Myocyte (in vitro differentiated cells): ENCODE data around the gene GPR35. TPM values are rescaled to one million over a fixed set of nuclear protein-coding genes. Genes with fewer than 3 reads are reported as not detected.
A peak's percentile ranks its signal among the peaks of the same experiment; 100 is the strongest.
"Not testable (repeated sequence)": the region's sequence is repeated elsewhere in the genome, so short reads cannot be mapped to it uniquely, and the experiment has no call there.

Source experiments
- DNase-seq: peaks from one replicate; pipeline ENCODE4 v3.0.0-alpha.2; 2012; ENCODE audit warnings: low read depth
- total RNA-seq: library from RNA; depleted of rRNA; stranded (reverse); fragments of >200 nt; gene quantifications from 2 replicates; pipeline ENCODE4 v1.2.3, GENCODE V29; 2014

The GPR35 gene
- total RNA-seq, 1 donor from 2014 or later = 0.56 TPM

DNA sequence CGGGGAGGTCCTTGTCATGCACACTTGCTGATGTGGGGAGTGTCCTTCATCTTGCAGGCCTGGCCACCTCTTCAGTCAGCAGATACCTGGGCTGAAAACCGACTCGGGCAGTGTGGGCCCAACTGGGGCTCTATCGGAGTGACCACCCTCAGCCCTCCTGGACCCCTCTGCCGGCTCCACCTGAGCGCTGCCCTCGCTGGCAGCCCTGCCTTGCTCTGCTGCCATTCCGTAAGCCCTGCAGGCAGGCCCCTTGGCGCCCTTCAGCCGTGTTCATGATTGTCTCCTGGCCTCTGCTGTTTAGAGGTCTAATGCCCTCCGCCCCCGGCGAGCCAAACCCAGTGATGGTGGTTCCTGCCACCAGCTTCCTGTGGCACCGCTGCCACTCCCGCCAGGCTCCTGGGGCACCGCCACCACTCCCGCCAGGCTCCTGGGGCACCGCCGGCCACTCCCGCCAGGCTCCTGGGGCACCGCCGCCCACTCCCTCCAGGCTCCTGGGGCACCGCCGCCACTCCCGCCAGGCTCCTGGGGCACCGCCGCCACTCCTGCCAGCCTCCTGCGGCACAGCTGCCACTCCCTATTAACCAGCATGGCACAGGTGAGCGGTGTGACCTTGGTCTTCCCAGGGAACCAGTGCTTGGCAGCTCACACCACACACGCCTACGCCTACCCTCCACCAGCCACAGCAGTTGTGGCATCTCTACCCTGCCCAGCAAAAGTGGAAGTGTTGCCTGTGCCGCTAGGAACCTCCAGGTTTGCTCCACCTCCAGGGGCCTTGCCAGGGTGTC, 22.8 kb upstream of the GPR35 start:
- no peak for DNase-seq

DNA sequence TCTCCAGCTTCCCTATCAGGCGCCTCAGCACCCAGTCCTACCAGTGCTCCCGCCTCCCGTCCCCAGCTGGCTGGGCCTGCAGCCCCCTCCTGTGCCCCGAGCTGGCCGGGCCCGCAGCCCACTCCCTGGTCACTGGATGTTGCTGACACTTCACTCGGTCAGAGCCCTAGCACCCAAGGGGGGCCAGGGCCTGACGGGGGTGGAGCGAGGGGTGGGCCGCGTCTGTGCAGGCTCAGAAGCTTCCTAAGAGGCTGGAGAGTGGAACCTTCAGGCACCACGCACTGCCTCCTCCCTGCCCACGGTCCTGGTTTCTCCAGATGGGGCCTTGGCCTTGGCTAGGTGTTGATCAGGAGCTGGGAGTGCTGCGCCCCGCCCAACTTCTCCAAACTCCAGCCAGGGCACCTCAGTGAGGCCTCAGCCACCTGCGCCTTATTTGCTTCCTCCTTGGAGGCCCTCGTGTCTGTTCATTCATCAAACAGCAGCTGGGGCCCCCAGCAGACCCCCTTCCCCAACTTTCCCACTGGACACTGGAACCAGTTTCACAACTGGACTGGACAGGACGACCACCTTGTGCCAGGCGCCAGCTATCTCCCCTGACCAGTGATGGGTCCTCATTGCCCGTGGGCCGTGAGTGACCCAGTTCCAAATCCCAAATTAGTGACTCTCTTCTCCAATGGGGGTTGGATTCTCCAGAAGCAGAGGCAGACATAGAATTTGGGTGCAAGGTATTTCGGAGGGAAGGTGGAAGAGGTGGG, 22.0 kb upstream of the GPR35 start:
- no peak for DNase-seq

- no peak for DNase-seq
Observed at GRCh38 chr2:240603846-240604245, 21.4 kb upstream of the GPR35 start.

- peak; percentile 46 for DNase-seq
Observed at GRCh38 chr2:240604291-240604938, 20.9 kb upstream of the GPR35 start.

GRCh38 chr2:240604939-240605716, 20.2 kb upstream of the GPR35 start:
- DNase-seq = no peak

DNA sequence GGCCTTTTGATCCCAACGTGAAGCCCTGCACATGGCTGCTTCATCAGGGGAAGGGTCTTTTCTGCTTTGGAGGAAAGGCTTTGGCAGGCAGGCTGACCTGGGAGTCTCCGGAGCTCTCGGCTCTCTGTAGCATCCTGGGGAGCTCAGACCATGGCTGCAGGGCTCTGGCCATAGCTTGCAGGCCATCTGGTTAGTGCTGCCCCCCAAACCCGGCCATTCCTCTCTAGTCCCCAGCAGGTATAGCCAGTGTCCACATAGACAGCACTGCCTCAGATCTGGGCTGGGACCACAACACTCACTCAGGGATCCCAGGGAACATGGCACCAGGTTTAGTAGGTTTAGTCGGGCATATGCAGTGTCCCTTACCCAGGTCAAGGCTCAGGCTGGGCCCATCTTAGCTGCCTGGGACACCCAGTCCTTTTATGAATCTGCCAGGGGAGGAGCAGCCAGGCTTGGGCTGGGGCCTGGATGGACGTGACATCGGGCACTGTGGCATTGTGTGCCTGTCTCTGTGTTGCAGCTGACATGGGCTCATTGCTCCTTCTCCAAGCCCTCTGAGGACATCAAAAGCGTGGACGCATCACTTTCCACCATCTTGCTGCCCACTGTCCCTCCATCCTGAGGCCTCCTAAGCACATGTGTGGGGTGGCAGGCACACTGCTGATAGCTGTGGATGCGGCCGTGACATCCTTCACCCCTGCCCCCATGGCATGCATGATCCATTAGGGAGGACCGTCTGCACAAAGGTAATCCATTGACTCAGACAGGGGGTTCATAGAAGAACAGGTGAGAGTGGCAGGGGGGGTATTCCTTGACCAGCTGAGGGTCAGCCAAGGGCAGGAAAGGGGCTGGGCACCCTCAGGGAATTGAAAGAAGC, 19.2 kb upstream of the GPR35 start:
- DNase-seq = no peak

- no peak for DNase-seq
Observed at GRCh38 chr2:240611601-240612210, 13.6 kb upstream of the GPR35 start.

DNA sequence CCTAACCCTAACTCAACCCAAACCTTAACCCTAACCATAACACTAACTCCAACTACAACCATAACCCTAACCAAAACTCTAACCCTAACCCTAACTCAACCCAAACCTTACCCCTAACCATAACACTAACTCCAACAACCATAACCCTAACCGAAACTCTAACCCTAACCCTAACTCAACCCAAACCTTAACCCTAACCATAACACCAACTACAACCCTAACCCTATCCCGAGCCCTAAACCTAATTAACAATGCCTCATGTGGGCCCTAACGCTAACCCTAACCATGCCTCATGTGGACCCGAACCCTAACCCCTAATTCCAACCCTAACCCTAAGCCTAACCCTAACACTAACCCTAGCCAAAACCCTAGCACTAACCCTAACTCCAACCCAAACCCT, 11.5 kb upstream of the GPR35 start:
- DNase-seq = no peak

DNA sequence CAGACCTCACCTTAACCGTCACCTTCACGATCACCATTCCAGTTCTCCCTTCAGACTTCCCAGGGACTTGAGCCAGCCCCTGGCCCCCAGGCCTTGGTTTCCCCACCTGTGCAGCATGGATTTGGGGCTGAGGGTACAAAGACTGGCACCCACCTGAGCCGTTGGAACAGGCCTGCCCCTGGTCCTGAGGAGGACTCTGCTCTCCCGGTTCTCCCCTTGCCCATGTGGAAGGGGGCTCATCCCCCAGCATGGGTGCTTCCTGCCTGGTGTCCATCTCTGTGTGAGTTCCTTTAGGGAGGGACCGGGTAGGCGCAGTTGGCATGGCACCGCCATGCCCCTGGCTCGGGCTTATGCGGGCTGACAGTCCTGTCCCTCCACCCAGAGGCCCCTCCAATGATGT, 10.9 kb upstream of the GPR35 start:
- DNase-seq = no peak

- DNase-seq = no peak
Observed at GRCh38 chr2:240615396-240615795, 9.9 kb upstream of the GPR35 start.

DNA sequence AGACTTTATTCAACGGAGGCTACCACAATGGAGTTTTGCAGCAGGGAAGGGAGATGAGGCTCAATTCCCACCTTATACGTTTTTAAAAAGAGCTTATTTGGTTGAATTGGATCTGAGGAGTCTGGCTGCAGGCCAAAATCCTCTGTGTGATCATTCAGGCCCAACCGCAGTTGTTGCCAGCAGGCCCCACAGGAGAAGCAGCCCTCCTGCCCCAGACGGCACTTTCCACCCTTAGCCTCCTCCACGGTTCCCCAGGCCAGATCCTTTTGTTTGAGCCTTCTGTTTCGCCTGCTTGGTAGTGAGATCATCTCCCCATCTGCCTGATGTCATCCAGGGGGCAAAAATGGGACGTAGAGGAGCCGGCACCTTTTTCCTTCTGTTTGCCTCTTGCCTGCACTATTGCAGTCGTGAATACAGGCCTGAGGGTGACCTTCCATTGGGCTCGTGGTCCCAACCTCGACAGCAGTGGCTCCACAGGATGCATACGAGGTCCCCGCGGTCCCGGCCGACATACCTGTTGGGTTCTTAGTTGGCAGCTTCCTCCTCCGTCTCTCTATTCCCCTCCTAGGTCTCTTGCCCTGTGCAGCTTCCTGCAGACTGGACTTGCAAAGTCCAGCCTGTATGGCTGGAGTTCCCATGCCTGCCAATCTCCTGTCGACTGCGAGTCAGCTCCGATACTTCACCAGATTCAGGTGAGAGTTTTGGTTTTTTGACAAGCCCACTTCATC, 9.3 kb upstream of the GPR35 start:
- DNase-seq = no peak

GRCh38 chr2:240616860-240617666, 8.2 kb upstream of the GPR35 start:
- DNase-seq = not testable (repeated sequence)

- DNase-seq = no peak
Observed at GRCh38 chr2:240618776-240619175, 6.5 kb upstream of the GPR35 start.

- no peak for DNase-seq
Observed at GRCh38 chr2:240619506-240620148, 5.7 kb upstream of the GPR35 start.

DNA sequence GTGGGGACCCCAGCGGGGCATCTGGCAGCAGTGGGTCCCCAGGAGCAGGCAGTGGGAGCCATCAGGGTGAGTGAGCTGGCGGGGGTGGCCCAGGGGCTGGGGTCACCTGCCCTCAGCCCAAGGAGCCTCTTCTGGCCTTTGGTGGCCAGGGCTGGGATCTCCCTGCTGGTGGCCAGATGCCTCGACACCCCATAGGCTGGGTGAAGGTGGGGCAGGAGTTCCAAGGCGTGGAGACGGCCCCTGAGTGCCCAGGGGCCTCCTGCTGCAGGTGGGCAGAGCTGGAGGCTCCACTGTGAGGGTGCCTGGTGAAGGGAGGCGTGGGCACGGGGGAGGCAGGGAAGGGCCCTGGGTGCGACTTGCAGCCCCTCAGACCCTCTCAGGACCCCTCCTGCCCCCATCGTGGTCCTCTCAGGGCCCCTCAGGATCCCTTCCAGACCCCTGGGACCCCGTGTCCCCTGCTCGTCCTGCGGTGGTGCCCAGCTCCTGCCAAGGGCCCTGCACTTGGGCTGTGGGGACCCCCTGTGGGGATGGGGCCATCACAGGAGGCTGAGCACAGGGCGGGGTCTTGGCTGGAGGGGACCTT, 5.0 kb upstream of the GPR35 start:
- DNase-seq = no peak

DNA sequence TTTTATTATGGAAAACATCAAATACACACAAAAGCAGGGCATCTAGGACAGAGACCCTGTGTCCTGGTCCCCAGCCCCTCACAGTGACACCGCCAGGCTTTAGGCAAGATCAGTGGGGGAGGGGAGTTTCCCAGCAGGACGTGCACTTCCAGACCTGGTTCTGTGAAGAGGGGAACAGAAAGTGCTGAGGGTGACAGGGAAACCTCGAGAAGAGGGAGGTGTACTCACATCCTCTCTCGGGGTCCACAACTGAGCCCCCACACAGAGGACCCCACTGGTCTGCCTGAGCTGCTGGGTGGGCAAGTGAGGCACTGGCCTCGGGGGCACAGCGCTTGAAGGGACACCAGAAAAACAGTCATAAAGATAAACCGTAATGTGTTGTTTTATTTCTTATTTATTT, 4.4 kb upstream of the GPR35 start:
- DNase-seq = no peak

GRCh38 chr2:240622060-240622411, 3.2 kb upstream of the GPR35 start:
- no peak for DNase-seq
